GM12865 (cell line): ENCODE measurements around the gene CTSZ.

Experiments
- DNase-seq: peaks from one replicate; pipeline ENCODE4 v3.0.0; 2010; ENCODE audit warnings: low read depth
- H3K4me3 ChIP-seq: 2 replicates; pipeline ENCODE4 v1.5.1; 2011; ENCODE audit warnings: mild to moderate bottlenecking, low read depth, low read length, control low read depth
- TF ChIP-seq, protein P1 (sequence below): IDR thresholded peaks from 2 replicates; pipeline ENCODE4 v1.5.1; 2011; ENCODE audit warnings: low read length, control low read depth, low read depth, inconsistent platforms; ENCODE audit not compliant: insufficient read depth; ENCODE audit errors: missing control alignments

Gene CTSZ

GRCh38 chr20:59002874-59003399, 4.1 kb downstream of the CTSZ start:
- TF ChIP-seq, protein P1, sequence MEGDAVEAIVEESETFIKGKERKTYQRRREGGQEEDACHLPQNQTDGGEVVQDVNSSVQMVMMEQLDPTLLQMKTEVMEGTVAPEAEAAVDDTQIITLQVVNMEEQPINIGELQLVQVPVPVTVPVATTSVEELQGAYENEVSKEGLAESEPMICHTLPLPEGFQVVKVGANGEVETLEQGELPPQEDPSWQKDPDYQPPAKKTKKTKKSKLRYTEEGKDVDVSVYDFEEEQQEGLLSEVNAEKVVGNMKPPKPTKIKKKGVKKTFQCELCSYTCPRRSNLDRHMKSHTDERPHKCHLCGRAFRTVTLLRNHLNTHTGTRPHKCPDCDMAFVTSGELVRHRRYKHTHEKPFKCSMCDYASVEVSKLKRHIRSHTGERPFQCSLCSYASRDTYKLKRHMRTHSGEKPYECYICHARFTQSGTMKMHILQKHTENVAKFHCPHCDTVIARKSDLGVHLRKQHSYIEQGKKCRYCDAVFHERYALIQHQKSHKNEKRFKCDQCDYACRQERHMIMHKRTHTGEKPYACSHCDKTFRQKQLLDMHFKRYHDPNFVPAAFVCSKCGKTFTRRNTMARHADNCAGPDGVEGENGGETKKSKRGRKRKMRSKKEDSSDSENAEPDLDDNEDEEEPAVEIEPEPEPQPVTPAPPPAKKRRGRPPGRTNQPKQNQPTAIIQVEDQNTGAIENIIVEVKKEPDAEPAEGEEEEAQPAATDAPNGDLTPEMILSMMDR: no peak
- H3K4me3 ChIP-seq: no peak overlapping the region
- DNase-seq: no peak

GRCh38 chr20:59002388-59002787, 4.7 kb downstream of the CTSZ start:
- no peak for DNase-seq
- H3K4me3 ChIP-seq: no peak overlapping the region
- TF ChIP-seq, protein P1: no peak

DNA sequence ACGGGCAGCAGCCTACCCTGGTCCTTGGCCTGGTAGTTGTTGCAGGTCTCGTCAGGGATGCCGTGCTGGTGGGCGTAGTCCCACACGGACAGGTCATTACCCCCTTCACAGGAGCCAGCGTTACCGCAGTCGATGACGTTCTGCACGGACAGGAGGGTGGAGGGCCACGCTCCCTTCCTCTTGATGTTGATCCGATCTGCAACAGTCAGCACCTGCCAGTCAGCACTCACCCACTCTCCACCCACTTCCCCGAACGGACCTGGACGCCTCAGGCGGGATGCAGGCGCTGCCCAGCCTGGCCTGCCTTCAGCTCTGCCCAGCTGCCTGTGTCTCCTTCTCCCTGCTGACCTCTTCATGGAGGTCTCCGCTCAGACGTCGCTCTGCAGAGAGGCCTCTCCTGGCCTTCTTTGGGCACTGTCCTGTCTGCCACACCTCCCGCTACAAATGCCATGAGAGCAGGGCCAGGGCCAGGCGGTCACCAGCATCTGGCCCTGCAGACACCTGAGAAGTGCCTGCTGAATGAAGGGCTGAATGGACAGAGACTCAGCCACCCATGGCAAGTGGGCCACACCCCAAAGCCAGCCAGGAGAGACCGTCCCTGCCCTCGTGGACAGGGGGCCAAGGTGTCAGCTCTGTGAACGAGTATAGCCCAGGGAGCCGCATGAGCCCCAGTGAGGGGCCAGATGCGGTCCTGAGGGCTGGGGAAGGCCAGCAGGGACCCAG, 5.4 kb downstream of the CTSZ start:
- TF ChIP-seq, protein P1: no peak
- no peak overlapping the region for H3K4me3 ChIP-seq
- no peak for DNase-seq

DNA sequence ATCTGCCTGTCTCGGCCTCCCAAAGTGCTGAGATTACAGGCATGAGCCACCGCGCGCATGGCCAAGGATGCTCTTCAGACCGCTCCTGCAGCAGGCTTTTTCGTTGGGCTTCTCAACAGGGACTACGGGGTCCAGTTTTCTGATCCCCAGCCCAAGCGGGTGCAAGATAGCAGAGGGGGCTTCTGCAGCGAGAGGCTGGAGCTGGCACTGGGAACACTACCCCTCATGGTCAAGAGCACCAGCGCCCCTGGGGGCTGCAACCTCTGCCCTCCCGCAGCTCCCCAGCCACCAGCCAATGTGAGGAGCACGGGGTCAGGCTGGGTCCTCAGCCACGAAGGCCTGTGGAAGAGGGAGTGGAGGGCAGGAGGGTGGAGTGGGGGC, 6.0 kb downstream of the CTSZ start:
- TF ChIP-seq, protein P1: no peak
- H3K4me3 ChIP-seq: no peak overlapping the region
- no peak for DNase-seq

- TF ChIP-seq, protein P1: no peak
- no peak for DNase-seq
- no peak overlapping the region for H3K4me3 ChIP-seq
These were observed 6.7 kb downstream of the CTSZ start for GRCh38 chr20:59000326-59000725.

DNA sequence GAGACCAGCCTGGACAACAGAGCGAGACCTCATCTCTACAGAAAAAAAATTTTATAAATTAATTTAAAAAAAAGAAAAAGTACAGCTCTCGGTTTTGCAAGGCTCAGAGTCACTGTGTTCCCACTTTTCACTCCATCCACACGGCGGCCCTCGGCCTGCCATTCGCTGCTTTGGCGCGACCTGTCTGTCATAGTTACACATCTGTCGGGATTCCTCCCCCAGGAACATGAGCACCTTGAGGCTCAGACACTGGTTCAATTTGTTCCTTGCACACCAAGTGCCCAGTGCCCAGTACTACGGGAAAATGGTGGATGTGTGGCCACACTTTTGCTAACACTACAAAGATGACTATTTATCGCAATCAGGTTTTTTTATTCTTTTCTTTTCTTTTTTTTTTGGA, 8.4 kb downstream of the CTSZ start:
- H3K4me3 ChIP-seq: no peak overlapping the region
- DNase-seq: no peak
- TF ChIP-seq, protein P1: no peak

DNA sequence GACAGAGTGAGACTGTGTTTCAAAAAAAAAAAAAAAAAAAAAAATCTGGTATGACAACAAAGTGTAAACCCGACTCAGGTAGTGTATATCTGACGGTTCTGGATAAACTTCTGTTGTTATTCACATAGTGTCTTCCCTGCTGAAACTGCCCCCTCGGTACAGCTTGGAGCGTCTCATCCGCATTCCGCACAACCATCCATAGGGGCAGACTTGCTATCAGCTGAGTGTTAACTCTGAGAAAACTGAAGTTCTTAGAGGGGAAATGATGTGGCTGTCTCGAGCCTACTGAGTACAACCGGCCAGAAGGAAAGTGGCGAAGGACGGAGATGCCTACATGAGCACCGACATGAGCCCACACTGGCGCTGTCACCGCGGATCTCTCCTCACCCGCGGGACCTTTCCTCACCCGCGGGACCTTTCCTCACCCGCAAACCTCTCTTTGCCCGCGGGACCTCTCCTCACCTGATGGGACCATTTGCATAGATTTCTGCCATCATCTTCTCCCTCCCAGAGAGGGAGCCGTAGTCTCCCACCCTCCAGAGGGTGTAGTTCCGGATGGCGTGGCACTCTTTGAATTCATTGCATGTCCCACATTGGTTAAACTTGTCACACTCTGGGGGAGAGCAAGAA, 9.8 kb downstream of the CTSZ start:
- H3K4me3 ChIP-seq: no peak overlapping the region
- TF ChIP-seq, protein P1: no peak
- no peak for DNase-seq
